HG03196 (cell line): Measurements from ENCODE around the gene SLC9A7.

Source experiments
- ATAC-seq: cut with Tn5 transposase; IDR thresholded peaks from one replicate; pipeline ENCODE4 v1.9.1; 2021; ENCODE audit not compliant: unreplicated experiment

SLC9A7 gene

GRCh38 chrX:46707274-46707965, 51.5 kb downstream of the SLC9A7 start:
- no peak for ATAC-seq

DNA sequence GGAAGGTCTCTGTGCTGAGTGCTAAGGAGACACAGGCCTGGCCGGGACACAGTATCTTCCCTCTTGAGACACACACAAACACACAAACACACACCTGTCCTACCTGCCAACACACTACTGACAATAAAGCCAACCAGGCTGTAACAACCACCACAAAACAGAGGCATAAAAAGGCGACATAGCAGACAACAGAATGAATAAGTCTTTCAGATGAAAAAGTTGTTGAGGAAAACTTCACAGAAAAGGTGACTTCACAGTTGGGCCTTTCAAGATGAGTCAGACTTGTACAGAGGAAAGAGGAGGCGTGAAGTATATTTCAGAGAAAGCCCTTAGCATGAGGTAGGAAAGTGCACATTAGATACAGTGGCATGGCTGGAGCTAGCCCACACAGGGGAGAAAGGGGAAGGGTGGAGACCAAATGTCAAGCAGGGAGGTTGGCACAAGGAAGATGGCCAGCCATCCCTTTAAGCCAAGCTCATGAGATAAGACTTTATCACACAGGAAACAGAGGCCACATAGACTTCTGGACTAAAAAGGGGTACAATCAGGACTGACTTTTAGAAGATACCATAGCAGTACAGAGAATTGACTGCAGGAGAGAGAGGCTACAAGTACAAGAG, 54.0 kb downstream of the SLC9A7 start:
- ATAC-seq, result peak; percentile 84

DNA sequence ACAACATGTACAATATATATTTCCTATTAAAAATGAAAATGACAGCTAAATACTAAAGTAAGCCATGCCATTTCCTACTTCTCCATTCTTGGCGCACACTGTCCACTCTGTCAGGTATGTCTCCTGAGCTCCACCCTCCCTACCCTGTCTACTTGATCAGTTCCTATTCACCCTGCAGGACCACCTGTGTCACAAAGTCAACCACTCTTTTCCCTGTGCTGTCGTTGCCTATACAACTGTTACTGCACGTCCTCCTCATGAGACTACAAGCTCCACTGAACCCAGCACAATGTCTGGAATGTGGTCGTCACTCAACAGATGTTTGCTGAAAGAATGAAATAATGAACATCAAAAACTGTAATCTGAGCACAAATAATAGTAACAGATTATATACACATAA, 54.9 kb downstream of the SLC9A7 start:
- peak; percentile 43 for ATAC-seq

DNA sequence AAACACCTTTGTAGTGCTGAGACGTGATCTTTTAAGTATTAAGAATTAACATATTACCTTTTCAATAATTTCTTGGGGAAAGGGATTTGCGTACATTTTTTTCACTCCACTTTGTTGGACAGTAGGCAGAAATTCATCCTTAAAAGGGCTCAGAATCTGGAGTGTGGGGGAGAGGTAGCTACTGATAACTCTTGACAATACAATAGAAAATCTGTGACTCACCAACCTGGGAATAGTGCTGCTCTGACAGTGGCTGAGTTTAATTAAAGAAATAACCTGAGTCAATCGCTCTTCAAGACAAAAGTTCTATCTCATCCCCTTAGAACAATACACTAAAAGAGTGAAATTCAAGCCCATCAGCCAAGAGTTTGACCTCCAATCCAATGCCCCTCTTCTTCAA, 60.2 kb downstream of the SLC9A7 start:
- no peak for ATAC-seq

GRCh38 chrX:46695491-46695890, 63.4 kb downstream of the SLC9A7 start:
- no peak for ATAC-seq

DNA sequence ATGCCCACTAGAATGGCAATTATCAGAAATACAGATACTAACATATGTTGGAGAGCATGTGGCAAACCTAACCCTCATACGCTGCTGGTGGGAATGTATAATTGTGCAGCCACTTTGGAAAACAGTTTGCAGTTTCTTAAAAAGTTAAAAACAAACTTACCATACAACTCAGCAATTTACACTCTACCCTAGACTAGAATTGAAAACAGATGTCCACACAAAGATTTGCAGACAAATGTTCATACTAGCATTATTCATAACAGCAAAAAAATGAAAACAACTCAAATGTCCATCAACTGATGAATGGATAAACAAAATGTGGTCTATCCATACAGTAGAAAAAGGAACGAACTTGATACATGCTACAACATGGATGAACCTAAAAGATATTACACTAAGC, 64.4 kb downstream of the SLC9A7 start:
- ATAC-seq, result no peak

- ATAC-seq, result no peak
Observed at GRCh38 chrX:46693149-46693548, 65.8 kb downstream of the SLC9A7 start.

GRCh38 chrX:46690818-46691217, 68.1 kb downstream of the SLC9A7 start:
- ATAC-seq, result no peak

DNA sequence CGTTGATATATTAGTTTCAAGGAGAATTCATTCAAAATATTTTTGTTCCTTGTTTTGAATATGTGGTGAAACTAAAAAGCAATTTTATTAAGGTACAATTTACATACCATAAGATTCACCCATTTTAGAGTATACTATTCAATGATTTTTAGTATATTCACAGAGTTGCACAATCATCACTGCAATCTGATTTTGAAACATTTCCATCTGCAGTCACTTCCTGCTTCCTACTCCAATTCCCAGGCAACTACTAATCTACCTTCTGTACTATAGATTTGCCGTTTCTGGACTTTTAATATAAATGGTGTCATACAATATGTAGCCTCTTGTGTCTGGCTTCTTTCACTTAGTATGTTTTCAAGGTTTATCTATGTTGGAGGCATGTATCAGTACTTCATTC, 71.3 kb downstream of the SLC9A7 start:
- no peak for ATAC-seq

GRCh38 chrX:46686003-46686645, 72.8 kb downstream of the SLC9A7 start:
- no peak for ATAC-seq

- no peak for ATAC-seq
Observed at GRCh38 chrX:46683048-46683447, 75.9 kb downstream of the SLC9A7 start.

- ATAC-seq, result no peak
Observed at GRCh38 chrX:46681849-46682248, 77.1 kb downstream of the SLC9A7 start.

GRCh38 chrX:46678232-46678631, 80.7 kb downstream of the SLC9A7 start:
- no peak for ATAC-seq

DNA sequence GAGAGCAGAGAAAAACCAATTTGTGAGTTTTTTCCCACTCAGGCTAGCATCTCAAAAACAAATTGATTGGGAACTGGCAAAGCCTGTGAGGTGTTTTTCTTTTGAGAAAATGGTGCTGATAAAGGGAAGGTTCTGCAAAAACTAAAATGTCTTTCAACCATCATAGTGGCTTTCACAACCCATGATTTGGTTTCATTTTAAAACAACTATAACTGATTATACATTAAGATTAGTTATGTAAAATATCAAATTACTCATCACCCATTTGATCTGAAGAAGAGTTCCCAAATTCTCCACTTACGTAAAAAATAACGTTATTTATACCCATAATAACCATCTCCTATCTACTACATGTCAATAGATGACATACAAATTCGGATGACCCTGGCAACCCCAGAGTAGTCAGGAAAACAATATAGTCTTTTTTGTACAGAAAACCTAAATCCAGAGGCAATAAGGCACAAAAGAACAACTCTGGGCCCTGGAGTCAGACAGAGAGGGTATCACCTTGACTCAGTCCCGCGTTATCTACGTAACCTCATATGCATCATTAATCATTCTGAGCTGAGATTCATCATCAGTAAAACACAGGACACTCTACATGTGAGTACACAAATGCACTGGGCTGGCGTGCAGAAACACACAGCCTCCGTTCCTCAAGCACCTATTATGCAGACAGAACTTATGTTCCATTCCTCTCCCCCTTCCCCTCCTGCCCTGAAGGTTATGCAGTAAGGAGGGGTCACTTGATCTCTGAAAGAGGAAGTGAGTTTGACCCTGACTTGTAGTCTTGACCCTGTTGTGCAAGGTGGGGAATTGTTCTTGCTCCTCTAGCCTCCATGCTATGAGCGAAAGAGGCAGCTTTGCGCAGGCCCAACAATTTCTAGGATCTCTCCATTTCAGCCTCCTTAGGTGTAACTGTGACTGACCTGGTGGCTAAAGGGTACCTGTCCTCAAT, 82.2 kb downstream of the SLC9A7 start:
- ATAC-seq, result no peak

- no peak for ATAC-seq
Observed at GRCh38 chrX:46673620-46674359, 85.1 kb downstream of the SLC9A7 start.

GRCh38 chrX:46670316-46670715, 88.6 kb downstream of the SLC9A7 start:
- no peak for ATAC-seq

- ATAC-seq, result no peak
Observed at GRCh38 chrX:46666831-46667230, 92.1 kb downstream of the SLC9A7 start.

GRCh38 chrX:46665232-46666152, 93.4 kb downstream of the SLC9A7 start:
- no peak for ATAC-seq

DNA sequence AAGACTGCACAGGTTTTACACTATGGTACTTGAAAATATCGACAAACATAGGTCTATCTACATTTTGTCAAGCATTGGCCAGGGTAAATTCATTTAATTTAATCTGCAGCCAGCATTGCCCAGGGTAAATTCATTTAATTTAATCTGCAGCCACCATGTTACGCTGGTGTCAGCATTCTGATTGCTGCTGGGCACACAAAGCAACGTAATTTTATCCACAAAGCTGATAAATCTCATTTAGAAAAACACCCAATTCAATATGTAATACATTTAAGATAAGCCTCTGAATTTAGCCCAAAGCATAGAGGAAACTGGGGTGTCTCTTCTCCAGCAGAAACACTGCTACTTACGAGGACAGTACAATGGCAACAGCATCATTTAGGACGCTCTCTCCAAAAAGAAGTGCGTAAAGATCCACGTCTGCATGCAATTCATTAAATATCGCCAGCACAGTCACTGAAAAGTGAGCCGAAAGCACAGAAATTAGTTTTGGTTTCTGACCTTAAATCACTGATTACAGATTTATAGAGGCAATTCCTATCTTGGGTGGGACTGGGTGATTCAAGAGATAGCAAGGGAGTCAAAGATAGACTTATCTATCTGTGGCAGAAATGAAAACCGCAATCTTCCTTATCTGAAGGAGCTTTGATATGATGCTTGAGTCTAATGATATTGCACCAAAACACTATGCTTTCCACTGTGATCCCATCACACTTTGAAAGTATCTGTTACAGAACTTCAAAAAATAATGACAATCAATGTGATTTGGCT, 96.5 kb downstream of the SLC9A7 start:
- no peak for ATAC-seq
